A549 treated with ZK216348 at 1 μM for 4 hours (cell line): ENCODE measurements around the gene PRR16. TPM values are rescaled to one million over a fixed set of nuclear protein-coding genes. Genes with fewer than 3 reads are reported as not detected.

Source experiments
- total RNA-seq: library from RNA; stranded (reverse); fragments of 200-300 nt; extraction: Qiagen RNA extraction; gene quantifications from 5 replicates; pipeline ENCODE4 v1.2.3, GENCODE V29; 2022; ENCODE audit warnings: low read depth

The PRR16 gene
- not detected in 5 replicates for total RNA-seq

DNA sequence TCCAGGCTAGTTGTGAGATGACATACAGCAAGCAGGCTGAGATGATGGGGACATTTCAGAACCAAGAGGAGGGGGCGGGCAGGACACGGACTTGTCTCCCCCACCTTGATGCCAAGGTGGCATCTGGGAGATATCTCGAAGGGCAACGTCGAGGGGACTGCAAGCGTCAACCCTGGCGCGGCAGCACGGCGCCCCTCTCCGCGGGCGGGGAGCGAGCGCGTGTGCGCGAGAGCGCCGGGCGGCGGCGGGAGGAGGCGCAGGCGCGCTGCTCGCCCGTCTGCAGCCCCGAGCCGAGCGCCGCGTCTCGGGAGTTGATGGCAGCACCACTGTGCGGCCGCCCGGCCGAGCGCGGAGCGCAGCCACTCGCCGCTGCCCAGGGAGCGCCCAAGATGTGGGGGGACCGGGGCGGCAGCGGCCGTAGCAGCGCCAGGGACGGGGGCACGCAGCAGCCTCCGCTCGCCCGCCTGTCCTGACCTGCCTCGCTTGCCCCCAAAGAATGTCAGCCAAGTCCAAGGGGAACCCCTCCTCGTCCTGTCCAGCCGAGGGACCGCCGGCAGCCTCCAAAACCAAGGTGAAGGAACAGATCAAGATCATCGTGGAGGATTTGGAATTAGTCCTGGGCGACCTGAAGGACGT is at the start of gene PRR16:
Gene PRR16, plus strand, starts transcription at position 310 of the 636 bp plus-strand sequence.

